HepG2 (cell line): ENCODE data around the gene GPR152. TPM values are rescaled to one million over a fixed set of nuclear protein-coding genes. Genes with fewer than 3 reads are reported as not detected.

Source experiments
- ATAC-seq: fragments of 200-7000 bp; cut with Tn5 transposase; 3 replicates; pipeline ENCODE4 v1.9.1; 2020; ENCODE audit warnings: mild to moderate bottlenecking, moderate library complexity
- BruUV-seq: library from RNA; stranded (reverse); fragments of 400-500 nt; replicated peaks from 2 replicates; lab custom pipeline; 2021; lab: Mats Ljungman, UMichigan
- CTCF ChIA-PET: fragments of 300-600 bp; formaldehyde crosslinking; extraction: SDS; loops from one replicate; lab custom pipeline; 2021; ENCODE audit warnings: low total read pairs, inconsistent platforms, low intra/inter-chr PET ratio; lab: Yijun Ruan, JAX
- POLR2A ChIA-PET: fragments of 350-600 bp; sonication (Branson Sonifier 250); formaldehyde crosslinking; loops from one replicate; lab custom pipeline; 2020; ENCODE audit warnings: antibody characterized with exemption, inconsistent platforms; lab: Yijun Ruan, JAX
- DNase-seq: peaks from one replicate; pipeline ENCODE4 v3.0.0-alpha.2; 2015; ENCODE audit warnings: low spot score
- FAIRE-seq: peaks from 3 replicates; lab custom pipeline; 2011; peaks lifted over from hg19 to GRCh38; lab: Jason Lieb, UNC
- H2AFZ ChIP-seq: one replicate; pipeline ENCODE4 v1.6.1; 2011; ENCODE audit warnings: low read length, inconsistent platforms
- H3K27ac ChIP-seq: fragments of 300-600 bp; 3 replicates; pipeline ENCODE4 v1.8.0; 2011; ENCODE audit warnings: mixed run types, mild to moderate bottlenecking, mixed read lengths, low read length, inconsistent platforms; ENCODE audit not compliant: insufficient read depth; ENCODE audit errors: extremely low read length
- H3K27me3 ChIP-seq, 2 experiments: fragments of 200-600 bp in 1 of 2; 2 replicates in 1 of 2; 3 replicates in 1 of 2; pipeline versions ENCODE4 v1.6.0 to v1.8.0; 2011; ENCODE audit warnings: low read length in 2 of 2, mild to moderate bottlenecking in 2 of 2, moderate library complexity in 2 of 2, inconsistent platforms in 1 of 2; ENCODE audit not compliant: insufficient read depth in 2 of 2, control insufficient read depth in 1 of 2
- H3K36me3 ChIP-seq, 2 experiments: fragments of 200-600 bp in 1 of 2; replicated peaks in 1 of 2; 2 replicates in 1 of 2; 3 replicates in 1 of 2; pipeline versions ENCODE4 v1.5.1 to v1.8.0; 2011; ENCODE audit warnings: low read length in 2 of 2, inconsistent platforms in 1 of 2; ENCODE audit not compliant: insufficient read depth in 2 of 2, control insufficient read depth in 1 of 2
- H3K4me1 ChIP-seq: 2 replicates; pipeline ENCODE4 v1.5.1; 2012; ENCODE audit warnings: low read length, inconsistent platforms; ENCODE audit not compliant: insufficient read depth
- H3K4me2 ChIP-seq: 2 replicates; pipeline ENCODE4 v1.6.0; 2011; ENCODE audit warnings: low read depth, low read length, inconsistent platforms
- H3K4me3 ChIP-seq, 3 experiments: fragments of 200-600 bp in 1 of 3; sonication (generic), shearing (Covaris generic) in 1 of 3; replicated peaks in 1 of 3; 2 replicates each; pipeline ENCODE4 v1.5.1; 2011 to 2016; ENCODE audit warnings: low read length in 3 of 3, inconsistent platforms in 2 of 3, low read depth in 2 of 3, mild to moderate bottlenecking in 2 of 3, control low read depth in 1 of 3, mixed read lengths in 1 of 3; ENCODE audit not compliant: insufficient read depth in 1 of 3
- H3K79me2 ChIP-seq: one replicate; pipeline ENCODE4 v1.6.1; 2011; ENCODE audit warnings: low read length, inconsistent platforms; ENCODE audit not compliant: insufficient read depth
- H3K9ac ChIP-seq: 2 replicates; pipeline ENCODE4 v1.6.0; 2011; ENCODE audit warnings: mild to moderate bottlenecking, low read depth, low read length, inconsistent platforms; ENCODE audit not compliant: insufficient read depth
- H3K9me3 ChIP-seq: 2 replicates; pipeline ENCODE4 v1.5.1; 2012; ENCODE audit warnings: mild to moderate bottlenecking, low read length
- H4K20me1 ChIP-seq: 2 replicates; pipeline ENCODE4 v1.6.0; 2011; ENCODE audit warnings: inconsistent platforms, mild to moderate bottlenecking, low read length, moderate library complexity; ENCODE audit not compliant: insufficient read depth
- MAZ ChIP-seq, 2 experiments: sonication (generic) in 1 of 2; formaldehyde crosslinking in 1 of 2; IDR thresholded peaks; 2 replicates each; pipeline versions ENCODE4 v1.5.0 to v1.6.1; 2012 to 2020; ENCODE audit warnings: low read depth in 2 of 2, mild to moderate bottlenecking in 2 of 2, borderline replicate concordance in 1 of 2, improper control_type of control experiment in 1 of 2, low read length in 1 of 2, missing genetic modification reagents in 1 of 2, moderate library complexity in 1 of 2
- SMAD3 ChIP-seq: sonication (generic); formaldehyde crosslinking; IDR thresholded peaks from 2 replicates; pipeline ENCODE4 v1.4.0; 2020; ENCODE audit warnings: missing genetic modification reagents
- YEATS2 ChIP-seq: sonication (generic); formaldehyde crosslinking; IDR thresholded peaks from 2 replicates; pipeline ENCODE4 v1.4.0; 2020; ENCODE audit warnings: missing genetic modification reagents, borderline replicate concordance
- ZFP82 ChIP-seq: sonication (generic); formaldehyde crosslinking; IDR thresholded peaks from 2 replicates; pipeline ENCODE4 v1.5.1; 2020; ENCODE audit warnings: mild to moderate bottlenecking, missing genetic modification reagents, borderline replicate concordance
- WGBS: methylation state at CpG from one replicate; pipeline ENCODE4 v1.1.6; 2017; ENCODE audit warnings: low lambda C conversion rate; 5-methylcytosine and 5-hydroxymethylcytosine counted together
- in situ Hi-C: cut with HindIII; loops from 2 replicates; pipeline ENCODE4 v1.10.0; 2017; ENCODE audit warnings: low pct_unique_long_range_greater_than_20kb; ENCODE audit not compliant: extremely low pct_ligation_motif_present
- intact Hi-C: fragments of 100-400 bp; cut with micrococcal nuclease; formaldehyde crosslinking; loops from one replicate; pipeline ENCODE4 v1.10.0; 2022; ENCODE audit not compliant: unreplicated experiment
- polyA plus RNA-seq, 8 experiments: library from polyadenylated mRNA; depleted of rRNA in 3 of 8; stranded (reverse) in 7 of 8; unstranded in 1 of 8; fragments of >200 nt; fragmentation: Illumina TruSeq in 4 of 8; extraction: Trizol in 4 of 8; gene quantifications; 2 replicates each; pipeline versions ENCODE4 v1.2.1 to v1.2.3, GENCODE V29; 2011 to 2016; ENCODE audit warnings: low read depth in 4 of 8, missing spikeins in 1 of 8, mixed read lengths in 1 of 8; ENCODE audit not compliant: insufficient read depth in 1 of 8
- total RNA-seq, 5 experiments: library from RNA; depleted of rRNA; stranded (reverse); fragments of >200 nt; fragmentation: Illumina TruSeq; extraction: Trizol; gene quantifications; 2 replicates each; pipeline ENCODE4 v1.2.3, GENCODE V29; 2016; ENCODE audit warnings: low read depth in 1 of 5
- TF ChIP-seq, protein P1 (sequence below): conservative IDR thresholded peaks from 2 replicates; pipeline ENCODE4 v1.6.1; 2018; ENCODE audit warnings: missing genetic modification reagents
- TF ChIP-seq, protein P2 (sequence below), 2 experiments: sonication (generic) in 1 of 2; formaldehyde crosslinking in 1 of 2; IDR thresholded peaks; 2 replicates each; pipeline versions ENCODE4 v1.4.0 to v1.6.1; 2016 to 2020; ENCODE audit warnings: borderline replicate concordance in 1 of 2, low read depth in 1 of 2, mild to moderate bottlenecking in 1 of 2, missing genetic modification reagents in 1 of 2

The GPR152 gene
- total and polyA plus RNA-seq, 2 of the 13 experiments (the other 11 are each of a cell fraction or from before 2014, with no cell fraction given): not detected

DNA sequence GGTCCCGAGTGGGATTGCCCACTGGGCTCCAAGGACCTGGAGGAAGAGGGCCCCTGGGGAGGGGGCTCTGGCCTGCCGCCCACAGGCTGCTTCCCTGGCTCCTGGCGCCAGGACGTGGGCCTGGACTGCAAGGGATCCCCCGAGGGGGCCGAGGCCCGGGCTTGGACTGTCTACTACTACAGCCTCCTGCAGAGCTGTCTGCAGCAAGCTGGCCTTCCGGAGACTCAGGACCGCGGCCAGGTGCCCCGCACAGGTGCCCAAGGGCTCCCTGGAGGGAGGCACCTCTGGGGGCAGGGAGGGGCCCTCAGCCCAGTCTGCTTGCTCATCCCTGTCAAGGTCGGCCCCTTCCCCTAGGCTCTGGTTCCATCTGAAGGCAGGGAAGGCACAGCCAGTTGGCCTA is 35.1 kb downstream of the GPR152 start:
- no CpG with 5 or more reads among the region's 12 CpGs for WGBS
- no peak overlapping the region for H2AFZ ChIP-seq
- no TSS peak for BruUV-seq
- no peak overlapping the region for H3K4me3 ChIP-seq
- H3K9ac ChIP-seq: no peak overlapping the region
- CTCF ChIA-PET: no interaction called here
- H3K36me3 ChIP-seq: no peaks in the 10 kb centered on the region
- FAIRE-seq (no peak), ATAC-seq (no peak), DNase-seq (no peak)
- H3K9me3 ChIP-seq: no peaks in the 10 kb centered on the region
- H3K4me1 ChIP-seq: peaks cover 61% of the 10 kb centered on the region
- TF ChIP-seq MAZ (IDR thresholded peaks at IDR 0.05; ENCODE audit: borderline replicate concordance, low read depth, low read length) (no peak), MAZ (CRISPR knock-in tag; IDR thresholded peaks at IDR 0.05; ENCODE audit: low read depth) (0 out of 2 replicates have a peak, but pooled peaks have one; percentile 29)
- TF ChIP-seq, protein P1, sequence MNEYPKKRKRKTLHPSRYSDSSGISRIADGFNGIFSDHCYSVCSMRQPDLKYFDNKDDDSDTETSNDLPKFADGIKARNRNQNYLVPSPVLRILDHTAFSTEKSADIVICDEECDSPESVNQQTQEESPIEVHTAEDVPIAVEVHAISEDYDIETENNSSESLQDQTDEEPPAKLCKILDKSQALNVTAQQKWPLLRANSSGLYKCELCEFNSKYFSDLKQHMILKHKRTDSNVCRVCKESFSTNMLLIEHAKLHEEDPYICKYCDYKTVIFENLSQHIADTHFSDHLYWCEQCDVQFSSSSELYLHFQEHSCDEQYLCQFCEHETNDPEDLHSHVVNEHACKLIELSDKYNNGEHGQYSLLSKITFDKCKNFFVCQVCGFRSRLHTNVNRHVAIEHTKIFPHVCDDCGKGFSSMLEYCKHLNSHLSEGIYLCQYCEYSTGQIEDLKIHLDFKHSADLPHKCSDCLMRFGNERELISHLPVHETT: no peak
- H4K20me1 ChIP-seq: no peaks in the 10 kb centered on the region
- H3K27ac ChIP-seq: no peak overlapping the region
- intact Hi-C loops: no loop called here
- no peaks in the 10 kb centered on the region for H3K79me2 ChIP-seq
- H3K27me3 ChIP-seq: peaks cover 11 to 57% of the 10 kb centered on the region in 2 experiments; a peak in 4 of 5 replicates
- peak overlapping the region; percentile 64; the same call in 1 of the 2 replicates for H3K4me2 ChIP-seq
- in situ Hi-C loops: no loop called here
- POLR2A ChIA-PET: interaction anchor here (0.9 to 7.4 kb wide), 4 partner anchors 10 to 26 kb away, joined by 4 to 78 read pairs (median 5); partner anchors contain the start of genes PPP1CA, RAD9A, RPS6KB2 and TBC1D10C

DNA sequence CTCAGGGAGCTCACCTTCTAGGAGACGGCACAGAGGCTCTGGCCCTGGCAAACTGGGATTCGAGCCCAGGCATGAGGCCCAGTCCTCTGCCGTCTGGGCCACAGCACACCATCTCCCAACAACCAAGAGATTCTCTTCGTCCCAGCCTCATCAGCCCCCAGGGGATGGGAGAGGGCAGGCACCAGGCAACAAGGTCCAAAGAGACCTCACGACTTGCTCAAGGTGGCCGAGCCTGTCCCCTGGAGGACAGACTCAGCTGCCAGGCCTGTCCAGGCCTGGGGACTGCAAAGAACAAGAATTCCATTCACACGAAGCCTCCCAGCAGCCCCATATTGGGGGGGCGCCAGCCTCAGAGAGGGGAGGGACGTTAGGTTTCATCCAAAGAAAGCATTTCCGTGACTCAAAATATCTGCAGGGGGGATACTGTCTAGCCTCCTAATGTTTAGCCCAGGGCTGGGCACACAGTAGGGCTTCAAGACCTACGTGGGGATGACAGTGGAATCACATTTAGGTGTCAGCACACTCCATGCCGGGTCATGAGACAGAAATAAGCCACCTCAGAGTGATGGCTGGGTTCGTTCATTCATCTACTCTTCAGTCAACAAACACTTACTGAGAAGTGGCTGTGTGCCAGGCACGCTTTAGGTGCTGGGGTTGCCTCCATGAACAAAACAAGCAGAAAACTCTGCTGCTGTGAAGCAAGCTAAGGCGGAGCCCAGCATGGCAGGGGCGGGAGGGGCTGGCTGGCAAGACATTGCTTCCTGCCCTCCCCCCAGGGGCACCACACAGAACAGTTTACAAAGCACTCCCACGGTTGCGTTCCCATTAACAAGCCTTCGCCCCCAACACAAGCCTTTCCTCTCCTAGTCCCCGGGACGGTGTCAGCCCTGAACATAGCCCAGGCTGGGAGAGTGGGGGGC is 35.9 kb downstream of the GPR152 start:
- Histone ChIP-seq H3K9me3 (no peaks in the 10 kb centered on the region), H3K27me3 (peaks cover 11 to 64% of the 10 kb centered on the region in 2 experiments; a peak in 4 of 5 replicates), H2AFZ (no peak overlapping the region), H3K36me3 (no peaks in the 10 kb centered on the region), H3K27ac (no peak overlapping the region), H3K4me3 (peak overlapping the region in 1 of 3 experiments; percentile 11; a peak in 1 of 6 replicates), H3K4me2 (peak overlapping the region; percentile 64), H3K79me2 (no peaks in the 10 kb centered on the region), H3K9ac (no peak overlapping the region), H4K20me1 (no peaks in the 10 kb centered on the region), H3K4me1 (peaks cover 65% of the 10 kb centered on the region)
- POLR2A ChIA-PET: interaction anchor here (0.9 to 7.4 kb wide), 3 partner anchors 11 to 25 kb away, joined by 4 to 78 read pairs (median 6); partner anchors contain the start of genes PPP1CA, RAD9A, RPS6KB2 and TBC1D10C
- DNase-seq: peak; percentile 64
- intact Hi-C loops (no loop called here), in situ Hi-C loops (no loop called here)
- FAIRE-seq: no peak
- BruUV-seq: no TSS peak
- CTCF ChIA-PET: no interaction called here
- ATAC-seq: no peak
- 8% methylated on average over 12 of the region's 21 CpGs for WGBS
- no peak for TF ChIP-seq SMAD3 (CRISPR knock-in tag)
- no peak for TF ChIP-seq YEATS2 (CRISPR knock-in tag)
- TF ChIP-seq, protein P2, sequence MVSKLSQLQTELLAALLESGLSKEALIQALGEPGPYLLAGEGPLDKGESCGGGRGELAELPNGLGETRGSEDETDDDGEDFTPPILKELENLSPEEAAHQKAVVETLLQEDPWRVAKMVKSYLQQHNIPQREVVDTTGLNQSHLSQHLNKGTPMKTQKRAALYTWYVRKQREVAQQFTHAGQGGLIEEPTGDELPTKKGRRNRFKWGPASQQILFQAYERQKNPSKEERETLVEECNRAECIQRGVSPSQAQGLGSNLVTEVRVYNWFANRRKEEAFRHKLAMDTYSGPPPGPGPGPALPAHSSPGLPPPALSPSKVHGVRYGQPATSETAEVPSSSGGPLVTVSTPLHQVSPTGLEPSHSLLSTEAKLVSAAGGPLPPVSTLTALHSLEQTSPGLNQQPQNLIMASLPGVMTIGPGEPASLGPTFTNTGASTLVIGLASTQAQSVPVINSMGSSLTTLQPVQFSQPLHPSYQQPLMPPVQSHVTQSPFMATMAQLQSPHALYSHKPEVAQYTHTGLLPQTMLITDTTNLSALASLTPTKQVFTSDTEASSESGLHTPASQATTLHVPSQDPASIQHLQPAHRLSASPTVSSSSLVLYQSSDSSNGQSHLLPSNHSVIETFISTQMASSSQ (IDR thresholded peaks at IDR 0.05; ENCODE audit: low read depth): no peak
- TF ChIP-seq, protein P2 (CRISPR knock-in tag; IDR thresholded peaks at IDR 0.05; ENCODE audit: borderline replicate concordance): no peak
- no peak for TF ChIP-seq ZFP82
